IMR-90 (cell line): ENCODE results near the gene NXF1. TPM values are rescaled to one million over a fixed set of nuclear protein-coding genes. Genes with fewer than 3 reads are reported as not detected.

Source experiments
- ATAC-seq: fragments of 200-7000 bp; cut with Tn5 transposase; 2 replicates; pipeline ENCODE4 v1.9.1; 2020; ENCODE audit warnings: low read depth, mild to moderate bottlenecking, moderate library complexity
- BruUV-seq: library from RNA; stranded (reverse); fragments of 400-500 nt; replicated peaks from 2 replicates; lab custom pipeline; 2021; lab: Mats Ljungman, UMichigan
- CTCF ChIA-PET: fragments of 300-600 bp; formaldehyde crosslinking; extraction: SDS; loops from one replicate; lab custom pipeline; 2021; ENCODE audit warnings: antibody characterized with exemption; lab: Yijun Ruan, JAX
- POLR2A ChIA-PET: fragments of 300-600 bp; sonication (Branson Sonifier 250); formaldehyde crosslinking; loops from one replicate; lab custom pipeline; 2022; ENCODE audit warnings: antibody characterized with exemption; ENCODE audit not compliant: unreplicated experiment; lab: Charles Lee
- DNase-seq: peaks from one replicate; pipeline ENCODE4 v3.0.0; 2013
- H2AFZ ChIP-seq: replicated peaks from 2 replicates; pipeline ENCODE3; 2013; ENCODE audit warnings: low read length, mild to moderate bottlenecking; ENCODE audit not compliant: poor library complexity
- H2AK5ac ChIP-seq: 2 replicates; pipeline ENCODE4 v1.6.1; 2013; ENCODE audit warnings: low read depth, low read length, inconsistent platforms
- H2AK9ac ChIP-seq: replicated peaks from 2 replicates; pipeline ENCODE3; 2013; ENCODE audit warnings: mild to moderate bottlenecking, low read depth, low read length, moderate library complexity; ENCODE audit not compliant: poor library complexity
- H2BK120ac ChIP-seq: 2 replicates; pipeline ENCODE4 v1.6.1; 2013; ENCODE audit warnings: low read depth, low read length, inconsistent platforms
- H2BK15ac ChIP-seq: 3 replicates; pipeline ENCODE4 v1.6.1; 2013; ENCODE audit warnings: low read depth, low read length, inconsistent platforms
- H2BK20ac ChIP-seq: 2 replicates; pipeline ENCODE4 v1.6.1; 2013; ENCODE audit warnings: low read depth, mild to moderate bottlenecking, inconsistent platforms, low read length, moderate library complexity
- H2BK5ac ChIP-seq: 2 replicates; pipeline ENCODE4 v1.6.1; 2013; ENCODE audit warnings: mild to moderate bottlenecking, low read depth, low read length, inconsistent platforms; ENCODE audit not compliant: poor library complexity, severe bottlenecking
- H3K14ac ChIP-seq: replicated peaks from 2 replicates; pipeline ENCODE4 v1.6.1; 2013; ENCODE audit warnings: low read depth, low read length, inconsistent platforms
- H3K18ac ChIP-seq: 2 replicates; pipeline ENCODE4 v1.6.1; 2013; ENCODE audit warnings: low read depth, low read length, control low read depth
- H3K23ac ChIP-seq: 2 replicates; pipeline ENCODE4 v1.6.1; 2013; ENCODE audit warnings: low read depth, low read length, inconsistent platforms
- H3K27ac ChIP-seq: 2 replicates; pipeline ENCODE4 v1.5.1; 2013; ENCODE audit warnings: mild to moderate bottlenecking, control low read depth, low read length; ENCODE audit not compliant: insufficient read depth
- H3K27me3 ChIP-seq: 2 replicates; pipeline ENCODE4 v1.6.1; 2013; ENCODE audit warnings: low read length; ENCODE audit not compliant: control insufficient read depth, insufficient read depth
- H3K36me3 ChIP-seq: 2 replicates; pipeline ENCODE4 v1.6.1; 2013; ENCODE audit warnings: low read length, mixed read lengths; ENCODE audit not compliant: control insufficient read depth, insufficient read depth
- H3K4ac ChIP-seq: 2 replicates; pipeline ENCODE4 v1.6.1; 2013; ENCODE audit warnings: low read depth, low read length, inconsistent platforms
- H3K4me1 ChIP-seq: 2 replicates; pipeline ENCODE4 v1.6.1; 2013; ENCODE audit warnings: low read length, mixed read lengths; ENCODE audit not compliant: control insufficient read depth, insufficient read depth
- H3K4me2 ChIP-seq: 2 replicates; pipeline ENCODE4 v1.6.1; 2013; ENCODE audit warnings: low read depth, mild to moderate bottlenecking, control low read depth, low read length, moderate library complexity
- H3K4me3 ChIP-seq: 2 replicates; pipeline ENCODE4 v1.5.1; 2013; ENCODE audit warnings: low read depth, mild to moderate bottlenecking, control low read depth, low read length, moderate library complexity; ENCODE audit not compliant: insufficient read depth
- H3K56ac ChIP-seq: 2 replicates; pipeline ENCODE4 v1.6.1; 2013; ENCODE audit warnings: low read length, inconsistent platforms; ENCODE audit not compliant: insufficient read depth; ENCODE audit errors: extremely low read depth
- H3K79me1 ChIP-seq, 2 experiments: 2 replicates each; pipeline ENCODE4 v1.6.1; 2013; ENCODE audit warnings: low read length in 2 of 2, inconsistent platforms in 1 of 2, low read depth in 1 of 2
- H3K9ac ChIP-seq: 2 replicates; pipeline ENCODE4 v1.6.1; 2013; ENCODE audit warnings: low read depth, low read length, control low read depth
- H3K9me1 ChIP-seq: 2 replicates; pipeline ENCODE4 v1.6.1; 2013; ENCODE audit warnings: low read length, inconsistent platforms; ENCODE audit not compliant: insufficient read depth
- H3K9me3 ChIP-seq: 2 replicates; pipeline ENCODE4 v1.6.1; 2013; ENCODE audit warnings: low read length; ENCODE audit not compliant: control insufficient read depth, insufficient read depth
- H4K20me1 ChIP-seq: 2 replicates; pipeline ENCODE4 v1.6.1; 2013; ENCODE audit warnings: low read length, inconsistent platforms; ENCODE audit not compliant: insufficient read depth
- H4K5ac ChIP-seq: 2 replicates; pipeline ENCODE4 v1.6.1; 2013; ENCODE audit warnings: mild to moderate bottlenecking, low read depth, low read length, control low read depth
- H4K8ac ChIP-seq, 2 experiments: 2 replicates each; pipeline ENCODE4 v1.6.1; 2013; ENCODE audit warnings: low read depth in 2 of 2, low read length in 2 of 2, control low read depth in 1 of 2, inconsistent platforms in 1 of 2
- H4K91ac ChIP-seq: 2 replicates; pipeline ENCODE4 v1.6.1; 2013; ENCODE audit warnings: low read depth, low read length, inconsistent platforms; ENCODE audit not compliant: insufficient read depth
- CEBPB ChIP-seq: IDR thresholded peaks from 2 replicates; pipeline ENCODE4 v1.6.1; 2012; ENCODE audit warnings: low read depth, low read length, improper control_type of control experiment
- CTCF ChIP-seq: conservative IDR thresholded peaks from 2 replicates; pipeline ENCODE4 v1.5.1; 2012; ENCODE audit warnings: mild to moderate bottlenecking, low read depth, low read length, improper control_type of control experiment
- WGBS, 2 experiments: methylation state at CpG; one replicate each; pipeline versions ENCODE4 v1.1.5 to v1.1.7; 2013; ENCODE audit warnings: missing lambda C conversion rate in 2 of 2; ENCODE audit not compliant: insufficient read length in 1 of 2; ENCODE audit errors: extremely low coverage in 2 of 2; 5-methylcytosine and 5-hydroxymethylcytosine counted together
- dilution Hi-C: fragments of 300-500 bp; cut with HindIII; formaldehyde crosslinking; loops from one replicate; pipeline ENCODE4 v1.14.3; 2018; ENCODE audit warnings: low sequenced_read_pairs; ENCODE audit not compliant: unreplicated experiment
- in situ Hi-C: fragments of 300-500 bp; cut with MboI; formaldehyde crosslinking; loops from 3 replicates; pipeline ENCODE4 v1.14.3; 2019; ENCODE audit warnings: low sequenced_read_pairs, inconsistent platforms, mixed read lengths
- intact Hi-C: fragments of 100-400 bp; cut with micrococcal nuclease; formaldehyde crosslinking; loops from 2 replicates; pipeline ENCODE4 v1.10.0; 2022
- polyA plus RNA-seq, 3 experiments: library from polyadenylated mRNA; depleted of rRNA; stranded (reverse); fragments of >200 nt; gene quantifications; 2 replicates each; pipeline ENCODE4 v1.2.3, GENCODE V29; 2012; ENCODE audit warnings: low replicate concordance in 1 of 3
- total RNA-seq: library from RNA; depleted of rRNA; stranded (reverse); fragments of >200 nt; gene quantifications from 2 replicates; pipeline ENCODE4 v1.2.3, GENCODE V29; 2012

NXF1 gene
- total and polyA plus RNA-seq, 2 of the 4 experiments (the other 2 are of a cell fraction): 26.3 to 97.4 TPM

- TF ChIP-seq CTCF: no peak
These were observed 45.9 kb upstream of the NXF1 start (continued) for GRCh38 chr11:62850911-62851806.

- Histone ChIP-seq H2AK9ac (no peak overlapping the region), H2BK120ac (no peak overlapping the region), H3K4me2 (no peak overlapping the region), H3K56ac (no peak overlapping the region), H3K9me1 (no peaks in the 10 kb centered on the region), H3K27me3 (no peaks in the 10 kb centered on the region), H2BK20ac (no peak overlapping the region), H4K5ac (no peak overlapping the region), H2AK5ac (no peak overlapping the region), H3K18ac (no peak overlapping the region), H3K4me3 (no peak overlapping the region), H3K27ac (no peak overlapping the region), H3K23ac (no peak overlapping the region), H3K79me1 (peaks cover 2 to 13% of the 10 kb centered on the region in 2 experiments), H3K9me3 (no peaks in the 10 kb centered on the region), H3K14ac (no peak overlapping the region), H3K9ac (no peak overlapping the region), H4K91ac (no peak overlapping the region), H3K4ac (no peak overlapping the region), H2AFZ (no peak overlapping the region), H2BK15ac (no peak overlapping the region), H4K8ac (no peak overlapping the region), H3K36me3 (peaks cover 14% of the 10 kb centered on the region), H4K20me1 (peaks cover 13% of the 10 kb centered on the region), H2BK5ac (no peak overlapping the region), H3K4me1 (no peaks in the 10 kb centered on the region)
- WGBS, 2 experiments: no CpG with 5 or more reads among the region's 1 CpG
- intact Hi-C loops (no loop called here), in situ Hi-C loops (no loop called here), dilution Hi-C loops (no loop called here)
- DNase-seq (no peak), ATAC-seq (no peak)
- BruUV-seq: no TSS peak
- TF ChIP-seq CEBPB: no peak
- ChIA-PET CTCF (no interaction called here), POLR2A (no interaction called here)
These were observed 42.6 kb upstream of the NXF1 start for GRCh38 chr11:62847767-62848314.
